ENCODE data around the gene AQP6.

- no peak for TF ChIP-seq CTCF (conservative IDR thresholded peaks at IDR 0.05; ENCODE audit: low read length)
- TF ChIP-seq EZH2phosphoT487 (IDR thresholded peaks at IDR 0.05; ENCODE audit: borderline replicate concordance, low read depth, low read length) = no peak
Observed at GRCh38 chr12:49939307-49939706, 33.4 kb upstream of the AQP6 start.

Data from OCI-LY7 (cell line).